Transverse colon (tissue), 4 donors: ENCODE measurements around the gene TRAF5. TPM values are rescaled to one million over a fixed set of nuclear protein-coding genes. Genes with fewer than 3 reads are reported as not detected.
A peak's percentile ranks its signal among the peaks of the same experiment; 100 is the strongest.

ENCODE experiments used
- DNase-seq: peaks from one replicate; pipeline ENCODE4 v3.0.0-alpha.2; 2019
- H3K27ac ChIP-seq, 4 donors: fragments of 200-600 bp; sonication (generic); 2 replicates each; pipeline ENCODE4 v1.5.1; 2016 to 2018; ENCODE audit warnings: inconsistent platforms in 4 of 4
- H3K27me3 ChIP-seq: fragments of 200-600 bp; sonication (generic); 2 replicates; pipeline ENCODE4 v1.5.1; 2017; ENCODE audit warnings: inconsistent platforms
- H3K36me3 ChIP-seq, 4 donors: fragments of 200-600 bp; sonication (generic); 2 replicates each; pipeline ENCODE4 v1.5.1; 2017 to 2019; ENCODE audit warnings: inconsistent platforms in 4 of 4
- H3K4me1 ChIP-seq, 4 donors: fragments of 200-600 bp; sonication (generic); 2 replicates each; pipeline ENCODE4 v1.5.1; 2017 to 2020; ENCODE audit warnings: inconsistent platforms in 4 of 4
- H3K4me3 ChIP-seq, 4 donors: fragments of 200-600 bp; sonication (generic); 1 replicate in 1 of 4; 2 replicates in 3 of 4; pipeline versions ENCODE4 v1.5.1 to v1.6.1; 2017 to 2019; ENCODE audit warnings: inconsistent platforms in 4 of 4
- H3K9me3 ChIP-seq, 2 donors: fragments of 200-600 bp; sonication (generic); 2 replicates each; pipeline ENCODE4 v1.5.1; 2017 to 2019; ENCODE audit warnings: inconsistent platforms in 2 of 2
- EP300 ChIP-seq: sonication (generic); formaldehyde crosslinking; IDR thresholded peaks from one replicate; pipeline ENCODE4 v1.6.1; 2017; ENCODE audit warnings: antibody characterized with exemption, low read depth
- POLR2A ChIP-seq: fragments of 450-650 bp; IDR thresholded peaks from one replicate; pipeline ENCODE4 v1.6.1; 2016; ENCODE audit warnings: antibody characterized with exemption, mild to moderate bottlenecking, moderate library complexity
- POLR2AphosphoS5 ChIP-seq, 3 donors: sonication (generic); formaldehyde crosslinking; IDR thresholded peaks; one replicate each; pipeline ENCODE4 v1.6.1; 2016; ENCODE audit warnings: antibody characterized with exemption in 3 of 3
- WGBS, 2 donors: methylation state at CpG; one replicate each; pipeline ENCODE4 v1.1.5; 2018; ENCODE audit warnings: low coverage in 1 of 2; 5-methylcytosine and 5-hydroxymethylcytosine counted together
- in situ Hi-C, 4 donors: fragments of 200-750 bp; cut with MboI; loops; one replicate each; pipeline versions ENCODE4 v1.15.0 to v1.15.1; 2017; ENCODE audit warnings: low sequenced_read_pairs in 3 of 4, low pct_ligation_motif_present in 1 of 4, low pct_unique_long_range_greater_than_20kb in 1 of 4
- intact Hi-C: fragments of 100-400 bp; cut with DNase I; formaldehyde crosslinking; loops from one replicate; pipeline ENCODE4 v1.15.1; 2023; ENCODE audit warnings: low total_unique reads
- total RNA-seq, 4 donors: library from RNA; depleted of rRNA; stranded (reverse); fragments of >200 nt; gene quantifications; one replicate each; pipeline ENCODE4 v1.1.0, GENCODE V29; 2016
- TF ChIP-seq, protein P1 (sequence below), 5 experiments: fragments of 200-600 bp in 3 of 5; fragments of 450-650 bp in 2 of 5; sonication (generic) in 3 of 5; IDR thresholded peaks; 1 replicate in 2 of 5; 2 replicates in 3 of 5; pipeline ENCODE4 v1.5.1; 2016 to 2017; ENCODE audit warnings: antibody characterized with exemption in 5 of 5, inconsistent platforms in 3 of 5, mild to moderate bottlenecking in 2 of 5, moderate library complexity in 1 of 5

Gene TRAF5
- total RNA-seq, 4 donors from 2014 or later: 10.5 to 30.5 (median 17.0) TPM

DNA sequence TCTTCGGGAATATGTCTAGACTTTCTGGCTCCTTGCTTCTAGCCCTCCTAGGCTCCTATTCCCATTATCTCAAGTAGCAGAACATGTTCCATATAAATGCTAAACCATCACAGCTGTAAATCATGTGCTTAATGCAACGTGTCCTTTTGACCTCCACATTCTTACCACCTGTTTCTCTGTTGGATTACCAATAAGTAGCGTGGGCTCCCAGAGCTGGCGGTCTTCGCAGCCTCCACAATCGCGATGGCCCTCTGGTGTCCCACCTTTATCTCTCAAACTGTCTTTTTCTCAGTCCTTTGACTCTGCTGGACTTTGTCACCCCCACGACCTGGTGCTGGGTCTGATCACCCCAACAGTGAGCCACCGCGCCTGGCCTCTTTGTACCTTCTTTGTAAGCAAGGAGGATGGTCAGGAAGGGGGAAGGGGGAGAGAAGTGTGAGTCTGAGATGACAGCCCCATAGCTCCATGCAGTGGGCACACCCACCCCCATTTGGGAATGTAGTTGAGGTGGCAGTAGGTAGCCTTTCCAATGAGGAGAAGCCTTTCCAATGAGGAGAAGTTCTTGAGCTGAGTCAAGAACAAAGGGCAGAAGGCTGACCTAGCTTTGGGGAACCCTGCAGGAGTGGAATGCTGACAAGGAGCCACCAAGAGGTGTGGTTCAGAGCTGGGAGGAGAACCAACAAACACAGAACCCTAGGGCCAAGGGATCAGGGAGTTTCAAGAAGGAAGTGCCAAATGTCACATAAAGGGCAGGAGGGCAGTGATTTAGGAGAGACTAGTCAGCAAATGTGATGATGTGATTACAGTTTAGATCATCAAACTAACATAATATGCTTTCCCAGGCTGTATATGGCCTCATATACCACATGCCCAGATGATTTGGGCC, 14.2 kb downstream of the TRAF5 start:
- in situ Hi-C loops (no loop called here), intact Hi-C loops (no loop called here)
- Histone ChIP-seq H3K9me3 (no peaks in the 10 kb centered on the region), H3K27ac (peak overlapping the region in 3 of 4 donors; percentile 3 to 44 (median 23)), H3K36me3 (no peaks in the 10 kb centered on the region), H3K4me1 (peaks cover 28 to 66% (median 45%) of the 10 kb centered on the region in 4 donors), H3K27me3 (no peaks in the 10 kb centered on the region), H3K4me3 (no peak overlapping the region)
- TF ChIP-seq, protein P1, sequence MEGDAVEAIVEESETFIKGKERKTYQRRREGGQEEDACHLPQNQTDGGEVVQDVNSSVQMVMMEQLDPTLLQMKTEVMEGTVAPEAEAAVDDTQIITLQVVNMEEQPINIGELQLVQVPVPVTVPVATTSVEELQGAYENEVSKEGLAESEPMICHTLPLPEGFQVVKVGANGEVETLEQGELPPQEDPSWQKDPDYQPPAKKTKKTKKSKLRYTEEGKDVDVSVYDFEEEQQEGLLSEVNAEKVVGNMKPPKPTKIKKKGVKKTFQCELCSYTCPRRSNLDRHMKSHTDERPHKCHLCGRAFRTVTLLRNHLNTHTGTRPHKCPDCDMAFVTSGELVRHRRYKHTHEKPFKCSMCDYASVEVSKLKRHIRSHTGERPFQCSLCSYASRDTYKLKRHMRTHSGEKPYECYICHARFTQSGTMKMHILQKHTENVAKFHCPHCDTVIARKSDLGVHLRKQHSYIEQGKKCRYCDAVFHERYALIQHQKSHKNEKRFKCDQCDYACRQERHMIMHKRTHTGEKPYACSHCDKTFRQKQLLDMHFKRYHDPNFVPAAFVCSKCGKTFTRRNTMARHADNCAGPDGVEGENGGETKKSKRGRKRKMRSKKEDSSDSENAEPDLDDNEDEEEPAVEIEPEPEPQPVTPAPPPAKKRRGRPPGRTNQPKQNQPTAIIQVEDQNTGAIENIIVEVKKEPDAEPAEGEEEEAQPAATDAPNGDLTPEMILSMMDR (IDR thresholded peaks at IDR 0.05): no peak
- TF ChIP-seq POLR2AphosphoS5 (IDR thresholded peaks at IDR 0.05): no peak
- no peak for TF ChIP-seq EP300
- no peak for TF ChIP-seq POLR2A
- WGBS, 2 donors: 70 to 87% methylated on average over 2 to 10 of the region's 10 CpGs
- DNase-seq: peak; percentile 44

GRCh38 chr1:211341999-211342398, 15.4 kb downstream of the TRAF5 start:
- in situ Hi-C loops (no loop called here), intact Hi-C loops (no loop called here)
- Histone ChIP-seq H3K36me3 (no peaks in the 10 kb centered on the region), H3K27ac (no peak overlapping the region), H3K4me1 (peaks cover 17 to 54% (median 34%) of the 10 kb centered on the region in 4 donors), H3K4me3 (no peak overlapping the region), H3K27me3 (no peaks in the 10 kb centered on the region), H3K9me3 (no peaks in the 10 kb centered on the region)
- 91 to 98% methylated on average over 1 of the region's 1 CpG for WGBS, 2 donors
- DNase-seq: no peak
- TF ChIP-seq POLR2A (no peak), POLR2AphosphoS5 (IDR thresholded peaks at IDR 0.05) (no peak), EP300 (no peak)
- TF ChIP-seq, protein P1 (IDR thresholded peaks at IDR 0.05): no peak

DNA sequence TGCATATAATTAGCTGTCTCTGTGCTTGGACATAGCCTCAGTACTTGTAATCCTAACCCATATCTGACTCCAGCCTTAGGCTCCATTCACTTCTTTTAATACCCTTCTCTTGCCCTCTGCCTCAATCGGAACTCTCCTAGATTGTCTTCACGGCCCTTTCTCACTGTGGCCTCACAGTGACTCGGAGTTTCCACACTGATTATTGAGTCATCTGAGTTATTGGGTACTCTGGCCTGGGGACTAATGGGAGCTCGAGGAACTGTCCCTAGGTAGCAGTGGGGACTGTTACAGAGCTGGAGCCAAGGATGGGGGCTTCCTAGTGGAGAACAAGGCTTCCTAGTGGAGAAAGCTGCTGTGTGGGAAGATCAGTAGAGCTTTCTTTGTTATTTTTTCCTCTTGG, 17.0 kb downstream of the TRAF5 start:
- 75% methylated on average over 4 of the region's 4 CpGs; no CpG with 5 or more reads in 1 of the 2 donors for WGBS, 2 donors
- H3K27ac ChIP-seq: peak overlapping the region in 1 of 4 donors; percentile 19
- no peak overlapping the region for H3K4me3 ChIP-seq
- intact Hi-C loops (no loop called here), in situ Hi-C loops (no loop called here)
- no peak for TF ChIP-seq POLR2AphosphoS5 (IDR thresholded peaks at IDR 0.05)
- TF ChIP-seq, protein P1 (IDR thresholded peaks at IDR 0.05): no peak
- TF ChIP-seq POLR2A: no peak
- TF ChIP-seq EP300: no peak
- H3K27me3 ChIP-seq: no peaks in the 10 kb centered on the region
- H3K9me3 ChIP-seq: no peaks in the 10 kb centered on the region
- no peak for DNase-seq
- H3K36me3 ChIP-seq: no peaks in the 10 kb centered on the region
- H3K4me1 ChIP-seq: peaks cover 10 to 40% (median 20%) of the 10 kb centered on the region in 4 donors

GRCh38 chr1:211344152-211344618, 17.6 kb downstream of the TRAF5 start:
- no peak for DNase-seq
- WGBS, 2 donors: 28 to 56% methylated on average over 5 to 6 of the region's 6 CpGs

More at GRCh38 chr1:211344152-211344618, 17.6 kb downstream of the TRAF5 start:
- intact Hi-C loops (no loop called here), in situ Hi-C loops (no loop called here)
- Histone ChIP-seq H3K36me3 (no peaks in the 10 kb centered on the region), H3K27me3 (no peaks in the 10 kb centered on the region), H3K4me3 (no peak overlapping the region), H3K27ac (peak overlapping the region in 1 of 4 donors; percentile 19), H3K4me1 (peaks cover 10 to 38% (median 20%) of the 10 kb centered on the region in 4 donors), H3K9me3 (no peaks in the 10 kb centered on the region)
- no peak for TF ChIP-seq EP300
- no peak for TF ChIP-seq POLR2A
- no peak for TF ChIP-seq POLR2AphosphoS5 (IDR thresholded peaks at IDR 0.05)
- TF ChIP-seq, protein P1 (IDR thresholded peaks at IDR 0.05): no peak
